H1 (cell line): ENCODE results near the gene ELAVL2.

Experiments
- ASH2L ChIP-seq: fragments of 200-600, 300-600 bp; sonication (generic); IDR thresholded peaks from one replicate; pipeline ENCODE4 v1.7.1; 2017; ENCODE audit warnings: low read length
- SRF ChIP-seq: IDR thresholded peaks from 2 replicates; pipeline ENCODE4 v1.6.1; 2011; ENCODE audit warnings: mild to moderate bottlenecking, low read depth, low read length, moderate library complexity
- SUZ12 ChIP-seq: fragments of 200-600 bp; sonication (generic); IDR thresholded peaks from 2 replicates; pipeline ENCODE4 v1.6.1; 2012; ENCODE audit warnings: mild to moderate bottlenecking, inconsistent platforms, low read length, moderate library complexity, mixed read lengths
- TCF12 ChIP-seq: IDR thresholded peaks from 2 replicates; pipeline ENCODE4 v1.6.1; 2011; ENCODE audit warnings: low read depth, mild to moderate bottlenecking, low read length
- TF ChIP-seq, protein P1 (sequence below), 3 experiments: IDR thresholded peaks; 1 replicate in 2 of 3; 2 replicates in 1 of 3; pipeline versions ENCODE4 v1.5.1 to v1.6.1; 2011; ENCODE audit warnings: low read length in 3 of 3, mild to moderate bottlenecking in 3 of 3, inconsistent platforms in 2 of 3, low read depth in 1 of 3, moderate library complexity in 1 of 3; ENCODE audit not compliant: insufficient read depth in 1 of 3; ENCODE audit errors: control extremely low read depth in 1 of 3

DNA sequence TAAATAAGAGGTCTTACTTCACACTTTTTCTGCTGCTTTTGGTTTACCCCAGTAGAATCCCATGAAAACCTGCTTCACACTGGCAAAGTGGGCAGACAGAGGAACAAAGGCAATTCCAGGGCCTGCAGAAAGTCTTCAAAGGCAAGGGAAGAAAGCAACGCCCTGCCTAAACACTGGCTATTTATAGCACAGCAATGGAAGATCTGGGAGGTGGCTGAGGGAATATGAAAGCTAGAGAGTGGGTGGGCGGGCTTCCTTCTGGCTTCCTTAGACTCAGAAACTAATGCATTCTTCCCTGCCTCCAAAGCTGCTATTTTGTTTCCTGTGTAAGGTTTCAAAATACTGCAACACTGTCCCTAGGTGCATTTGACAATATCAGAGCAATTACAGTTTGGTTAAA is 46.8 kb downstream of the ELAVL2 start:
- TF ChIP-seq ASH2L (no peak), SRF (no peak), TCF12 (no peak), SUZ12 (no peak)
- TF ChIP-seq, protein P1, sequence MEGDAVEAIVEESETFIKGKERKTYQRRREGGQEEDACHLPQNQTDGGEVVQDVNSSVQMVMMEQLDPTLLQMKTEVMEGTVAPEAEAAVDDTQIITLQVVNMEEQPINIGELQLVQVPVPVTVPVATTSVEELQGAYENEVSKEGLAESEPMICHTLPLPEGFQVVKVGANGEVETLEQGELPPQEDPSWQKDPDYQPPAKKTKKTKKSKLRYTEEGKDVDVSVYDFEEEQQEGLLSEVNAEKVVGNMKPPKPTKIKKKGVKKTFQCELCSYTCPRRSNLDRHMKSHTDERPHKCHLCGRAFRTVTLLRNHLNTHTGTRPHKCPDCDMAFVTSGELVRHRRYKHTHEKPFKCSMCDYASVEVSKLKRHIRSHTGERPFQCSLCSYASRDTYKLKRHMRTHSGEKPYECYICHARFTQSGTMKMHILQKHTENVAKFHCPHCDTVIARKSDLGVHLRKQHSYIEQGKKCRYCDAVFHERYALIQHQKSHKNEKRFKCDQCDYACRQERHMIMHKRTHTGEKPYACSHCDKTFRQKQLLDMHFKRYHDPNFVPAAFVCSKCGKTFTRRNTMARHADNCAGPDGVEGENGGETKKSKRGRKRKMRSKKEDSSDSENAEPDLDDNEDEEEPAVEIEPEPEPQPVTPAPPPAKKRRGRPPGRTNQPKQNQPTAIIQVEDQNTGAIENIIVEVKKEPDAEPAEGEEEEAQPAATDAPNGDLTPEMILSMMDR (IDR thresholded peaks at IDR 0.05; ENCODE audit: control extremely low read depth in 1 of 3, insufficient read depth in 1 of 3, low read depth in 1 of 3, low read length in 3 of 3), result no peak
